Naive B cell (primary cell): Measurements from ENCODE around the gene STT3B. TPM values are rescaled to one million over a fixed set of nuclear protein-coding genes. Genes with fewer than 3 reads are reported as not detected.

Source experiments
- ATAC-seq, 2 donors: fragments of 150-1000 bp; cut with Tn5 transposase; 2 replicates each; pipeline ENCODE4 v1.10.0; 2021; ENCODE audit warnings: low read depth in 2 of 2, mild to moderate bottlenecking in 2 of 2, moderate library complexity in 2 of 2
- DNase-seq: peaks from one replicate; pipeline ENCODE4 v3.0.0; 2022
- H3K27ac Mint-ChIP-seq, 6 donors: one replicate each; pipeline ENCODE4 v1.8.0; 2020 to 2022; ENCODE audit warnings: mild to moderate bottlenecking in 6 of 6, mixed read lengths in 6 of 6, moderate library complexity in 5 of 6, inconsistent platforms in 2 of 6
- H3K27me3 Mint-ChIP-seq, 3 donors: one replicate each; pipeline ENCODE4 v1.8.0; 2021 to 2022; ENCODE audit warnings: mixed read lengths in 3 of 3, mild to moderate bottlenecking in 1 of 3
- H3K36me3 Mint-ChIP-seq, 2 donors: one replicate each; pipeline ENCODE4 v1.8.0; 2020 to 2022; ENCODE audit warnings: mixed read lengths in 2 of 2, inconsistent platforms in 1 of 2, mild to moderate bottlenecking in 1 of 2
- H3K4me1 Mint-ChIP-seq, 3 donors: one replicate each; pipeline ENCODE4 v1.8.0; 2020 to 2022; ENCODE audit warnings: mixed read lengths in 3 of 3, inconsistent platforms in 1 of 3, mild to moderate bottlenecking in 1 of 3, moderate library complexity in 1 of 3
- H3K4me3 Mint-ChIP-seq, 8 donors: one replicate each; pipeline ENCODE4 v1.8.0; 2020 to 2022; ENCODE audit warnings: mild to moderate bottlenecking in 8 of 8, mixed read lengths in 8 of 8, moderate library complexity in 8 of 8, inconsistent platforms in 2 of 8
- H3K9me3 Mint-ChIP-seq, 7 donors: one replicate each; pipeline ENCODE4 v1.8.0; 2020 to 2022; ENCODE audit warnings: mixed read lengths in 7 of 7, mild to moderate bottlenecking in 5 of 7, inconsistent platforms in 2 of 7, moderate library complexity in 1 of 7
- polyA plus RNA-seq, 6 donors: library from polyadenylated mRNA; unstranded; fragments of 300-500 nt; fragmentation: Illumina TruSeq; gene quantifications; one replicate each; pipeline ENCODE4 v1.2.3, GENCODE V29; 2021; ENCODE audit warnings: low read depth in 6 of 6

STT3B gene
- polyA plus RNA-seq, 6 donors from 2014 or later, result 58.0 to 80.3 (median 67.7) TPM

- Mint-ChIP-seq H3K36me3 (no peaks in the 10 kb centered on the region), H3K27ac (peak overlapping the region in 2 of 6 donors; percentile 27 to 33), H3K9me3 (no peaks in the 10 kb centered on the region), H3K4me1 (peaks cover 43 to 72% (median 66%) of the 10 kb centered on the region in 3 donors), H3K4me3 (peak overlapping the region in 2 of 8 donors; percentile 4 to 75), H3K27me3 (no peaks in the 10 kb centered on the region)
- DNase-seq (no peak), ATAC-seq (no peak)
Measured at GRCh38 chr3:31544634-31545033, 11.9 kb downstream of the STT3B start.

DNA sequence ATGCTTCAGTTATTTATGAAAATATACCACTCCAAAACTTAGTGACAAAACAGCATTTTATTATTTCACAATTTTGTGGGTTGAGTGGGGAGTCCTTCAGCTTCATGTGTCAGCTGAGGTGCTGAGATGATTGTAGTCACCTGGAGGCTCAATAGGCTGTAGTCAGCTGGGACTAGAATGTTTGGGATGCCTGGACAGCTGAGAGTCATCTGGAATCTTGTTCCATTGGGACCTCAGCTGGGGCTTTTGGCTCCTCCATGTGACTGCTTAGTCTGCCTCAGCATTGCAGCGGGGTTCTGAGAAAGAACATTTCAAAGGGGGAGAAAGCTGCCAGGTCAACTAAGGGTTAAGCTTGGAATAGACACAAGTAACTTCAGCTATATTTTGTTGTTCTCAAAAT, 13.4 kb downstream of the STT3B start:
- Mint-ChIP-seq H3K4me3 (no peak overlapping the region), H3K4me1 (peaks cover 44 to 74% (median 73%) of the 10 kb centered on the region in 3 donors), H3K9me3 (no peaks in the 10 kb centered on the region), H3K36me3 (no peaks in the 10 kb centered on the region), H3K27me3 (no peaks in the 10 kb centered on the region), H3K27ac (peak overlapping the region in 3 of 6 donors; percentile 33 to 85 (median 56))
- ATAC-seq (no peak), DNase-seq (no peak)

- no peaks in the 10 kb centered on the region for H3K27me3 Mint-ChIP-seq
- H3K4me1 Mint-ChIP-seq, result peaks cover 46 to 75% (median 73%) of the 10 kb centered on the region in 3 donors
- H3K36me3 Mint-ChIP-seq, result no peaks in the 10 kb centered on the region
- DNase-seq (no peak), ATAC-seq (no peak)
- H3K9me3 Mint-ChIP-seq, result no peaks in the 10 kb centered on the region
- peak overlapping the region in 1 of 6 donors; percentile 31 for H3K27ac Mint-ChIP-seq
- no peak overlapping the region for H3K4me3 Mint-ChIP-seq
Measured at GRCh38 chr3:31546725-31547124, 14.0 kb downstream of the STT3B start.

DNA sequence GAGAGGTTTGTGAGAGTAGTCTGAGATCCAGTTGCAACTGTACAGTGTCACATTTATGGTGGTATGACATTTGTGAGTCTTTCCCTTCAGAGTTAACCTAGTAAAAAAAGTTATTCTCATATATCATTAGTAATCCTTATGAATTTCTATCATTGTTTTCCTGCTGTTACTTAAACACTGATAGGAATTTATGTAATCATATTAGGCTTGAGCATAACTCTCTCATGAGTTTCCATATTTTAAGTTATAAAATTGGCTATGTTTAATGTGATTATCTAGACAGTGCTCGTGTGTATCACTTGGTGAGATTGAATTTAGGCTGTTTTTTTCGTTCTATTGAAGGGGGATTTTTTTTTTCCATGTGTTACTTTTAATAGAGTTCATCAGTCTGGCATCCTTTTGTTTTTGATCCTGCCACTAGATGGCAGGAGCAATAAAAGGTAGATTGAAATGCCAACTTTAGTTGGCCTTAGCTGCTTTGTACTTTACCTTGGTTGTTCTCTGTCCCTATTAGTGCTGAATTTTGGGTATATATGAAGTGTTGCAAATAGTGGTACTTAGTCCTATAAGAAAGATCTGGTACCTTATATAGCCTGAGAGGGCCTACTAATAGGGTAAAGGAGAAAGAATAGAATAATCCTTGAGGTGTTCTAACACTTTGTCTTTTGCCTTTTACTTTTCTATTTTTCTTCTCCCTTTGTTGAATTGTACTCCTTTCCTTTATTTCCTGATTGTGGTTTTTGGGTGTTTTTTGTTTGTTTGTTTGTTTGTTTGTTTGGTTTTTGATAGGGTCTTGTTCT, 17.9 kb downstream of the STT3B start:
- H3K4me1 Mint-ChIP-seq, result peaks cover 51 to 72% (median 68%) of the 10 kb centered on the region in 3 donors
- H3K36me3 Mint-ChIP-seq, result peaks cover 0 to 7% of the 10 kb centered on the region in 2 donors
- H3K27me3 Mint-ChIP-seq, result no peaks in the 10 kb centered on the region
- ATAC-seq, result peak; percentile 69 to 71
- peak overlapping the region in 3 of 8 donors; percentile 5 to 52 (median 15) for H3K4me3 Mint-ChIP-seq
- H3K27ac Mint-ChIP-seq, result peak overlapping the region in 4 of 6 donors; percentile 4 to 81 (median 46)
- H3K9me3 Mint-ChIP-seq, result peaks cover 0 to 7% (median 0%) of the 10 kb centered on the region in 7 donors
- DNase-seq, result no peak

DNA sequence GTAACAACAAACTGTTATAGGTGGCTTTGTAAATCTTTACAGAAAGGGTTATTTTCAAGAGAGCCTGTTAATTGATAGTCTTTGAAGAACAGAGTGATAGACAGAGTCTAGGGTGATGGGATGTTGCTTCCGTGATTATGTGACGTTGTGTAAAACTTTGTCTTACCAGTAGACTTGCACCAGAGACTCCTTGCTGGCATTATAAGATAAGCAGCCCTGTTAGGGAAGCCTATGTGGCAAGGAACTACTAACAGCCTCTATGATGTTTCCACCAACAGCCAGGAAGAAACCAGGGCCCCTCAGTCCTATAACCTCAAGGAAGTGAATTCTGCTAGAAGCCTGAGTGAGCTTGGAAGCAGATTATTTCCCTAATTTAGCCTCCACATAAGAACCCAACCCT, 18.9 kb downstream of the STT3B start:
- peaks cover 0 to 7% of the 10 kb centered on the region in 2 donors for H3K36me3 Mint-ChIP-seq
- no peak overlapping the region for H3K4me3 Mint-ChIP-seq
- peak overlapping the region in 3 of 6 donors; percentile 29 to 78 (median 58) for H3K27ac Mint-ChIP-seq
- no peaks in the 10 kb centered on the region for H3K27me3 Mint-ChIP-seq
- H3K4me1 Mint-ChIP-seq, result peaks cover 49 to 72% (median 67%) of the 10 kb centered on the region in 3 donors
- peaks cover 0 to 8% (median 1%) of the 10 kb centered on the region in 7 donors for H3K9me3 Mint-ChIP-seq
- ATAC-seq, result no peak
- DNase-seq, result no peak

DNA sequence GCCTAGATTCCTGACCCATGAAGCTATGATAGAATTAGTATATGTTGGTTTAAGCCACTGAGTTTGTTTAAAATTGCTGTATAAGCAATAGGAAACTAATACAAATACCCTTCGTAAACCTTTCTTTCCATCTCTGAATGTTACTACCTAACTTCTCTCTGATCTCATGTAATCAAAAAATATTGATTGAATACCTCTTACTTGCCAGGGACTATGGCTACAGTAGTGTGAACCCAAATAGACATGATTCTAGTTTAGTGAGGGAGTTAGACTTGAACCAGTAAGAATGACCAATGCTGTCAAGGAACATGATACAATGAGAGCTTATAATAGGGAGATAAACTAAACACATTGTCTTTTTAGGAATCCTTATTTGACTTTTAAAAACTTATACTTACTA, 19.4 kb downstream of the STT3B start:
- H3K9me3 Mint-ChIP-seq, result peaks cover 0 to 13% (median 6%) of the 10 kb centered on the region in 7 donors
- DNase-seq (no peak), ATAC-seq (no peak)
- no peak overlapping the region for H3K4me3 Mint-ChIP-seq
- peaks cover 53 to 73% (median 67%) of the 10 kb centered on the region in 3 donors for H3K4me1 Mint-ChIP-seq
- peak overlapping the region in 3 of 6 donors; percentile 15 to 78 (median 29) for H3K27ac Mint-ChIP-seq
- peaks cover 3 to 7% of the 10 kb centered on the region in 2 donors for H3K36me3 Mint-ChIP-seq
- no peaks in the 10 kb centered on the region for H3K27me3 Mint-ChIP-seq

DNA sequence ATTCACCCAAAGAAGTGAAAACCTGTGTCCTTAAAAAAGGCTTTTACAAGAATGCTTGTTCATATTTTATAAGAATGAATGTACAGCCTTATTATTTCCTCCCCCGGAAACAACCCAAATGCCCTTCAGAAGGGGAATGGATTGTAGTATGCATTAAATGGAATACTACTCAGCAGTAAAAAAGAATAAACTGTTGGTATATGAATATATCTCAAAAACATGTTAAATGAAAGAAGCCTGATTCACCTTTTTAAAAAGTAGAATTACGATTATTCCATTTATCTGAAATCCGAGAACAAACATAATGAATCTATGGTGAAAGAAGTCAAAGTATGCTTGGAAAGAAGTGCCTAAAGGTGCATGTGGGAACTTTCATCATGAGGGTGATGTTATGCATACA, 20.5 kb downstream of the STT3B start:
- Mint-ChIP-seq H3K9me3 (peaks cover 3 to 21% (median 12%) of the 10 kb centered on the region in 7 donors), H3K27me3 (no peaks in the 10 kb centered on the region), H3K4me3 (no peak overlapping the region), H3K27ac (no peak overlapping the region), H3K36me3 (peaks cover 6 to 12% of the 10 kb centered on the region in 2 donors), H3K4me1 (peaks cover 54 to 69% (median 65%) of the 10 kb centered on the region in 3 donors)
- ATAC-seq (no peak), DNase-seq (no peak)

DNA sequence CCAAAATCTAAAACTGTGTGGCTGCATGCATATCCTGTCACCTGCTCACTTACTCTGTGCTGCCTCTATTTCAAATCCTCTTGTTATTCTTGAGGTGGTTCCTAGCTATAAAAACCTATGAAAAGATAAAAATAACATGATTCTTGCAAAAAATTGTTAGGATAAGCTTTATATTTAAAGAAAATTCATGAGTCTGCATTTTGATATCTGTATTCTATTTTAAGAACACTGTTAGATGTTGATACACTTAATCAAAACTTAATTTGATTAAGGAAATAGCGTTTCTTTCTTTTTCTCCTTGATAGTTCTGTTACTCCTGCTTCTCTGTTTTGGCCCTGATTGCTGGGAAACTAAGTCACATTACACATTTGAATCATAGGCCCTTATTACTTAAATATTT, 22.5 kb downstream of the STT3B start:
- ATAC-seq (no peak), DNase-seq (no peak)
- Mint-ChIP-seq H3K27ac (peak overlapping the region in 1 of 6 donors; percentile 53), H3K9me3 (peaks cover 9 to 41% (median 30%) of the 10 kb centered on the region in 7 donors), H3K4me1 (peaks cover 66 to 71% (median 70%) of the 10 kb centered on the region in 3 donors), H3K36me3 (peaks cover 23 to 24% of the 10 kb centered on the region in 2 donors), H3K4me3 (no peak overlapping the region), H3K27me3 (no peaks in the 10 kb centered on the region)

DNA sequence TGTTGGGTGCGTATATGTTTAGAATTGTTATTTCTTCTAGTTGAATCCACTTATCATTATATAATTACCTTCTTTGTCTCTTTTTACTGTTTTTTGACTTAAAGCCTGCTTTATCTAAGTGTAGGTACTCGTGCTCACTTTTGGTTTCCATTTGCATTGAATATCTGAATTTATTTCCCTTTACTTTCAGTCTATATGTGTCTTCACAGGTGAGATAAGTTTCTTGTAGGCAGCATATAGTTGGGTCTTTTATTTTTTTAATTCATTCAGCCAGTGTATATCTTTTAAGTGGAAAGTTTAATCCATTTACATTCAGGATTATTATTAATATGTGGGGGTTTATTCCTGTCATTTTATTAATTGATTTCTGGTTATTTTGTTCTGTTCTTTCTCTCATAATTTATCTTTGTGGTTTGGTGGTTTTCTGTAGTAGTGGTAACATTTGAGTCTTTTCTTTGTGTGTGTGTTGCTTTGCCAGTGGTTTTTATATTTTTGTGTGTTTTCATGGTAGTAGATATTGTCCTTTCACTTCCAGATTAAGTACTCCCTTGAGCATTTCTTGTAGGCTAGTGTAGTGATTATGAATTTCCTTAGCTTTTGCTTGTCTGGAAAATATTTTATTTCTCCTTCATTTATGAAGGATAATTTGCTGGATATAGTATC, 27.3 kb downstream of the STT3B start:
- Mint-ChIP-seq H3K4me3 (peak overlapping the region in 1 of 8 donors; percentile 64), H3K27me3 (no peaks in the 10 kb centered on the region), H3K4me1 (peaks cover 67 to 79% (median 67%) of the 10 kb centered on the region in 3 donors), H3K36me3 (peaks cover 22 to 27% of the 10 kb centered on the region in 2 donors), H3K27ac (peak overlapping the region in 4 of 6 donors; percentile 5 to 74 (median 55)), H3K9me3 (peaks cover 9 to 45% (median 37%) of the 10 kb centered on the region in 7 donors)
- ATAC-seq, result no peak
- no peak for DNase-seq

- Mint-ChIP-seq H3K9me3 (peaks cover 9 to 41% (median 35%) of the 10 kb centered on the region in 7 donors), H3K4me3 (peak overlapping the region in 4 of 8 donors; percentile 9 to 68 (median 48)), H3K36me3 (peaks cover 22 to 26% of the 10 kb centered on the region in 2 donors), H3K4me1 (peaks cover 67 to 79% (median 67%) of the 10 kb centered on the region in 3 donors), H3K27me3 (no peaks in the 10 kb centered on the region), H3K27ac (peak overlapping the region in 3 of 6 donors; percentile 2 to 78 (median 13))
- DNase-seq (no peak), ATAC-seq (no peak)
Measured at GRCh38 chr3:31561891-31562290, 29.2 kb downstream of the STT3B start.

- Mint-ChIP-seq H3K9me3 (peaks cover 6 to 41% (median 31%) of the 10 kb centered on the region in 7 donors), H3K27ac (peak overlapping the region in 3 of 6 donors; percentile 2 to 92 (median 78)), H3K27me3 (no peaks in the 10 kb centered on the region), H3K36me3 (peaks cover 21 to 22% of the 10 kb centered on the region in 2 donors), H3K4me1 (peaks cover 67 to 79% (median 72%) of the 10 kb centered on the region in 3 donors), H3K4me3 (peak overlapping the region in 1 of 8 donors; percentile 68)
- ATAC-seq, result no peak
- no peak for DNase-seq
Measured at GRCh38 chr3:31562525-31562924, 29.8 kb downstream of the STT3B start.

GRCh38 chr3:31565288-31565687, 32.6 kb downstream of the STT3B start:
- H3K27me3 Mint-ChIP-seq, result no peaks in the 10 kb centered on the region
- peaks cover 60 to 82% (median 75%) of the 10 kb centered on the region in 3 donors for H3K4me1 Mint-ChIP-seq
- no peak for ATAC-seq
- peaks cover 0 to 14% (median 7%) of the 10 kb centered on the region in 7 donors for H3K9me3 Mint-ChIP-seq
- DNase-seq, result no peak
- no peak overlapping the region for H3K4me3 Mint-ChIP-seq
- peak overlapping the region in 1 of 6 donors; percentile 9 for H3K27ac Mint-ChIP-seq
- peaks cover 4 to 5% of the 10 kb centered on the region in 2 donors for H3K36me3 Mint-ChIP-seq

GRCh38 chr3:31567036-31567435, 34.3 kb downstream of the STT3B start:
- Mint-ChIP-seq H3K9me3 (peaks cover 0 to 2% (median 0%) of the 10 kb centered on the region in 7 donors), H3K27ac (peak overlapping the region in 1 of 6 donors; percentile 38), H3K4me3 (no peak overlapping the region), H3K27me3 (no peaks in the 10 kb centered on the region), H3K36me3 (no peaks in the 10 kb centered on the region), H3K4me1 (peaks cover 62 to 84% (median 81%) of the 10 kb centered on the region in 3 donors)
- ATAC-seq (peak; percentile 67 to 76), DNase-seq (no peak)
